Natural killer cell (primary cell): Measurements from ENCODE around the gene TANC1. TPM values are rescaled to one million over a fixed set of nuclear protein-coding genes. Genes with fewer than 3 reads are reported as not detected.

ENCODE experiments used
- ATAC-seq, 3 donors: fragments of 150-1000 bp in 2 of 3; fragments of 200-7000 bp in 1 of 3; cut with Tn5 transposase; 1 replicate in 1 of 3; 2 replicates in 2 of 3; pipeline ENCODE4 v1.10.0; 2021; ENCODE audit warnings: mild to moderate bottlenecking in 2 of 3, moderate library complexity in 2 of 3
- DNase-seq, 2 donors: peaks; one replicate each; pipeline versions ENCODE4 v3.0.0 to v3.0.0-alpha.2; 2013 to 2021; ENCODE audit warnings: mixed read lengths in 1 of 2
- H3K27ac ChIP-seq: one replicate; pipeline ENCODE4 v1.5.1; 2013; ENCODE audit warnings: mild to moderate bottlenecking, low read length
- H3K27me3 ChIP-seq: one replicate; pipeline ENCODE4 v1.6.1; 2013; ENCODE audit warnings: low read length; ENCODE audit not compliant: control insufficient read depth, insufficient read depth
- H3K36me3 ChIP-seq: one replicate; pipeline ENCODE4 v1.6.1; 2013; ENCODE audit warnings: low read length; ENCODE audit not compliant: control insufficient read depth, insufficient read depth
- H3K4me1 ChIP-seq: one replicate; pipeline ENCODE4 v1.6.1; 2013; ENCODE audit warnings: low read length; ENCODE audit not compliant: control insufficient read depth, insufficient read depth
- H3K4me3 ChIP-seq: one replicate; pipeline ENCODE4 v1.5.1; 2013; ENCODE audit warnings: low read length
- H3K9me3 ChIP-seq: one replicate; pipeline ENCODE4 v1.6.1; 2013; ENCODE audit warnings: low read length; ENCODE audit not compliant: control insufficient read depth, insufficient read depth
- H3K27ac Mint-ChIP-seq, 2 donors: one replicate each; pipeline ENCODE4 v1.8.0; 2022; ENCODE audit warnings: mild to moderate bottlenecking in 2 of 2, mixed read lengths in 2 of 2, moderate library complexity in 1 of 2
- H3K27me3 Mint-ChIP-seq, 2 donors: one replicate each; pipeline ENCODE4 v1.8.0; 2022; ENCODE audit warnings: low read depth in 2 of 2, mixed read lengths in 2 of 2
- H3K36me3 Mint-ChIP-seq: one replicate; pipeline ENCODE4 v1.8.0; 2022; ENCODE audit warnings: mixed read lengths
- H3K4me1 Mint-ChIP-seq, 2 donors: one replicate each; pipeline ENCODE4 v1.8.0; 2022; ENCODE audit warnings: mixed read lengths in 2 of 2
- H3K4me3 Mint-ChIP-seq: one replicate; pipeline ENCODE4 v1.8.0; 2022; ENCODE audit warnings: mild to moderate bottlenecking, moderate library complexity, mixed read lengths
- H3K9me3 Mint-ChIP-seq, 2 donors: one replicate each; pipeline ENCODE4 v1.8.0; 2022; ENCODE audit warnings: mixed read lengths in 2 of 2
- WGBS: methylation state at CpG from one replicate; pipeline ENCODE4 v1.1.7; 2013; ENCODE audit warnings: missing lambda C conversion rate; ENCODE audit not compliant: insufficient coverage; 5-methylcytosine and 5-hydroxymethylcytosine counted together
- intact Hi-C: fragments of 100-400 bp; cut with micrococcal nuclease; formaldehyde crosslinking; loops from one replicate; pipeline ENCODE4 v1.14.2; 2022
- total RNA-seq, 4 donors: library from RNA; stranded (reverse); fragments of 120-200 nt in 1 of 4; gene quantifications; one replicate each; pipeline versions ENCODE4 v1.2.3 to v1.2.4, GENCODE V29; 2013 to 2022
- TF ChIP-seq, protein P1 (sequence below): fragments of 200-600 bp; IDR thresholded peaks from one replicate; pipeline ENCODE4 v1.8.0; 2022; ENCODE audit warnings: antibody characterized with exemption

The TANC1 gene
- total RNA-seq, 3 donors from 2014 or later (not counting 1 experiment from before 2014, with no cell fraction given): 0.82 to 4.2 (median 1.1) TPM

DNA sequence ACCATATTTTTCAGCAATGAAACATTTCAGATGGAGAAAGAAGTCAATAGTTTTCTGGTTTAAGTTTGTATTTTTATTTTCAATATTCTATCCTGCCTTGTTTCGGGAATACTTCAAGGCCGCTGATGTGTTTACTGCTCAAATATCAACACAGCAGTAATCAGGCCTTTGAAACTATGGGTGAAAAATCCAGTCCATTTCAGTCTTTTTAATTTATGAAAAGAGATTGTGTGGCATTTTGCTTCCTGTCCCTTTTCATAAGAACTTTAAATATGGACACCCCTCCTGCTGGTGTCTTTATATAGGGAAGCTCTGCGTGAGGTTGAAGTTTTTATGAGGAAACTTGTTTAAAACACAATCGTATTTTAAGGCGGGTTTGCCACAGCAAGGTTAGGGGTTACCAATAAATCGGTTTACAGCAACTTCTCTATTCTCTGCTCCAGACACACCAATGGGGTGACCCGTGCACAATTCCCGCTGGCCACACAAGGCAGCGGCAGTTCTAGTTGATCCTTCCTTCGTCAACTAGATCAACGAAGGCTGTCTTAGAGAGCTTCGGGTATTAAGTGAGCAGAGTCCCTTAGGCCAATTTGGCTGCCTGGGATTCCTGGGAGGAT is 1.2 kb upstream of the TANC1 start:
- peak overlapping the region; percentile 81 for H3K4me3 Mint-ChIP-seq
- intact Hi-C loops: no loop called here

GRCh38 chr2:158967731-158968395 is 577 bp upstream of the TANC1 start:
- no peak for DNase-seq
- Histone ChIP-seq H3K4me3 (no peak overlapping the region), H3K36me3 (no peaks in the 10 kb centered on the region), H3K4me1 (peaks cover 22% of the 10 kb centered on the region), H3K27me3 (peaks cover 25% of the 10 kb centered on the region), H3K9me3 (no peaks in the 10 kb centered on the region), H3K27ac (no peak overlapping the region)
- peak in 1 of 3 donors; percentile 5 for ATAC-seq
- WGBS: 12% methylated on average over 31 of the region's 31 CpGs
- peaks cover 16 to 22% of the 10 kb centered on the region in 2 donors for H3K4me1 Mint-ChIP-seq
- no peaks in the 10 kb centered on the region for H3K9me3 Mint-ChIP-seq
- H3K27ac Mint-ChIP-seq: no peak overlapping the region
- H3K27me3 Mint-ChIP-seq: peaks cover 46 to 51% of the 10 kb centered on the region in 2 donors
- H3K4me3 Mint-ChIP-seq: peak overlapping the region; percentile 81
- no peaks in the 10 kb centered on the region for H3K36me3 Mint-ChIP-seq
- TF ChIP-seq, protein P1, sequence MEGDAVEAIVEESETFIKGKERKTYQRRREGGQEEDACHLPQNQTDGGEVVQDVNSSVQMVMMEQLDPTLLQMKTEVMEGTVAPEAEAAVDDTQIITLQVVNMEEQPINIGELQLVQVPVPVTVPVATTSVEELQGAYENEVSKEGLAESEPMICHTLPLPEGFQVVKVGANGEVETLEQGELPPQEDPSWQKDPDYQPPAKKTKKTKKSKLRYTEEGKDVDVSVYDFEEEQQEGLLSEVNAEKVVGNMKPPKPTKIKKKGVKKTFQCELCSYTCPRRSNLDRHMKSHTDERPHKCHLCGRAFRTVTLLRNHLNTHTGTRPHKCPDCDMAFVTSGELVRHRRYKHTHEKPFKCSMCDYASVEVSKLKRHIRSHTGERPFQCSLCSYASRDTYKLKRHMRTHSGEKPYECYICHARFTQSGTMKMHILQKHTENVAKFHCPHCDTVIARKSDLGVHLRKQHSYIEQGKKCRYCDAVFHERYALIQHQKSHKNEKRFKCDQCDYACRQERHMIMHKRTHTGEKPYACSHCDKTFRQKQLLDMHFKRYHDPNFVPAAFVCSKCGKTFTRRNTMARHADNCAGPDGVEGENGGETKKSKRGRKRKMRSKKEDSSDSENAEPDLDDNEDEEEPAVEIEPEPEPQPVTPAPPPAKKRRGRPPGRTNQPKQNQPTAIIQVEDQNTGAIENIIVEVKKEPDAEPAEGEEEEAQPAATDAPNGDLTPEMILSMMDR: no peak
- intact Hi-C loops: no loop called here

More for the DNA sequence above, 1.2 kb upstream of the TANC1 start:
- TF ChIP-seq, protein P1: no peak
- WGBS: 57% methylated on average over 9 of the region's 12 CpGs
- H3K36me3 Mint-ChIP-seq: no peaks in the 10 kb centered on the region
- Histone ChIP-seq H3K27ac (no peak overlapping the region), H3K4me3 (no peak overlapping the region), H3K36me3 (no peaks in the 10 kb centered on the region), H3K27me3 (peaks cover 25% of the 10 kb centered on the region), H3K9me3 (no peaks in the 10 kb centered on the region), H3K4me1 (peaks cover 22% of the 10 kb centered on the region)
- DNase-seq (no peak), ATAC-seq (no peak)
- H3K9me3 Mint-ChIP-seq: no peaks in the 10 kb centered on the region
- no peak overlapping the region for H3K27ac Mint-ChIP-seq
- peaks cover 16 to 22% of the 10 kb centered on the region in 2 donors for H3K4me1 Mint-ChIP-seq
- H3K27me3 Mint-ChIP-seq: peaks cover 41 to 45% of the 10 kb centered on the region in 2 donors

DNA sequence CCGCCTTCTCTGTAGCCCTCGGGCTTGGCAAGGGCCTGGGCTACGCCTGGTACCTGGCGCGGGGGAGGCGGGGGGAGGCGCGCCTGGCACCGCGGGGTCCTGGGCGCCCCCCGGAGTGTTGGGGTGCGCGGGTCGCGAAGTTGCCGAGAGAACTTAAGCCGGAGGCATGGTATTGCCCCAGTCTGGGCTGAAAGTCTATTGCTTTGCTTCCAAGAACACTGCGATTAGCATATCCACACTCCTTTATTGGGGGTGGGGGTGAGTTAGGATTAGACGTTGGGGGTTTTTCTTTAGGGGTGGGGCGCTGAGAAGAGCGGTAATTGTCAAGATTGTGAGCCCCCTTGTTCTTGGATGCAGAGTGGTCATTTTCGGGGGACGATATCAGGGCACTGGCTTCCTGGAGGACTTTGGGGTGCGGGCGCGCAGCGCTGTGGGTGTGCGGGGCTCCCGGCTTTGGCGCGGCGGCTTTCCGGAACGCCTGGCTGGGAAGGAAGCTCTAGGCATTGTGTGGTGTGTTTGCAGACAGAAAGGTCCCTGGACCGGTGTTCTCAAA is 798 bp downstream of the TANC1 start:
- DNase-seq: no peak

More for the DNA sequence above, 798 bp downstream of the TANC1 start:
- peak overlapping the region; percentile 90 for H3K4me3 Mint-ChIP-seq
- peaks cover 22% of the 10 kb centered on the region for H3K4me1 ChIP-seq
- H3K4me1 Mint-ChIP-seq: peaks cover 16 to 22% of the 10 kb centered on the region in 2 donors
- H3K36me3 Mint-ChIP-seq: no peaks in the 10 kb centered on the region
- peak overlapping the region; percentile 45 for H3K4me3 ChIP-seq
- H3K27me3 Mint-ChIP-seq: peaks cover 46 to 64% of the 10 kb centered on the region in 2 donors
- H3K27me3 ChIP-seq: peaks cover 25% of the 10 kb centered on the region
- TF ChIP-seq, protein P1: no peak
- no peaks in the 10 kb centered on the region for H3K9me3 Mint-ChIP-seq
- no peak for ATAC-seq
- H3K9me3 ChIP-seq: no peaks in the 10 kb centered on the region
- H3K27ac Mint-ChIP-seq: no peak overlapping the region
- intact Hi-C loops: no loop called here
- under 1% methylated on average over 36 of the region's 36 CpGs for WGBS
- H3K27ac ChIP-seq: no peak overlapping the region
- H3K36me3 ChIP-seq: no peaks in the 10 kb centered on the region
